K562 (cell line): ENCODE measurements around the gene HSD17B12. TPM values are rescaled to one million over a fixed set of nuclear protein-coding genes. Genes with fewer than 3 reads are reported as not detected.
A peak's percentile ranks its signal among the peaks of the same experiment; 100 is the strongest.

Source experiments
- CEBPB ChIP-seq: fragments of 450-650 bp; IDR thresholded peaks from 2 replicates; pipeline ENCODE4 v1.6.1; 2016; ENCODE audit warnings: missing genetic modification characterization, missing compliant biosample characterization
- EHMT2 ChIP-seq: fragments of 450-650 bp; IDR thresholded peaks from 2 replicates; pipeline ENCODE4 v1.6.1; 2018; ENCODE audit warnings: antibody characterized with exemption
- EP300 ChIP-seq: IDR thresholded peaks from 2 replicates; pipeline ENCODE4 v1.6.1; 2012; ENCODE audit warnings: low read length, improper control_type of control experiment
- HMG20B ChIP-seq: fragments of 250-450 bp; sonication (Bioruptor Pico); IDR thresholded peaks from 2 replicates; pipeline ENCODE4 v1.5.0; 2021; ENCODE audit warnings: mild to moderate bottlenecking
- KDM4B ChIP-seq, 2 experiments: fragments of 450-650 bp in 1 of 2; sonication (generic) in 1 of 2; IDR thresholded peaks; 2 replicates each; pipeline ENCODE4 v1.6.1; 2016 to 2017; ENCODE audit warnings: borderline replicate concordance in 2 of 2, antibody characterized with exemption in 1 of 2, low read depth in 1 of 2, mild to moderate bottlenecking in 1 of 2
- KDM5B ChIP-seq: fragments of 200-600 bp; sonication (generic); IDR thresholded peaks from 2 replicates; pipeline ENCODE4 v1.6.1; 2012; ENCODE audit warnings: low read depth, mild to moderate bottlenecking, moderate library complexity, low read length, control low read depth, inconsistent platforms; ENCODE audit not compliant: insufficient replicate concordance
- MCM7 ChIP-seq, 2 experiments: fragments of 450-650 bp; IDR thresholded peaks; 2 replicates each; pipeline ENCODE4 v1.6.1; 2016 to 2018
- MEIS2 ChIP-seq: fragments of 450-650 bp; IDR thresholded peaks from 2 replicates; pipeline ENCODE4 v1.6.1; 2014; ENCODE audit warnings: mild to moderate bottlenecking; ENCODE audit not compliant: partially characterized antibody
- NBN ChIP-seq: fragments of 450-650 bp; IDR thresholded peaks from 2 replicates; pipeline ENCODE4 v1.6.1; 2016; ENCODE audit warnings: low read depth, mild to moderate bottlenecking
- NCOA4 ChIP-seq: fragments of 450-650 bp; IDR thresholded peaks from 2 replicates; pipeline ENCODE4 v1.6.1; 2018; ENCODE audit warnings: mild to moderate bottlenecking; ENCODE audit not compliant: partially characterized antibody
- RCOR1 ChIP-seq, 2 experiments: IDR thresholded peaks; 2 replicates each; pipeline ENCODE4 v1.6.1; 2012; ENCODE audit warnings: low read depth in 2 of 2, low read length in 2 of 2, borderline replicate concordance in 1 of 2, improper control_type of control experiment in 1 of 2
- SIN3A ChIP-seq, 2 experiments: fragments of 150-350 bp in 1 of 2; IDR thresholded peaks; 2 replicates each; pipeline ENCODE4 v1.6.1; 2011 to 2016; ENCODE audit warnings: borderline replicate concordance in 2 of 2, low read depth in 2 of 2, low read length in 2 of 2, mild to moderate bottlenecking in 2 of 2, moderate library complexity in 2 of 2; ENCODE audit not compliant: control insufficient read depth in 1 of 2
- ZKSCAN8 ChIP-seq: fragments of 200-800 bp; sonication (Bioruptor generic); IDR thresholded peaks from 2 replicates; pipeline ENCODE4 v1.6.1; 2016; ENCODE audit warnings: missing genetic modification characterization, missing compliant biosample characterization
- ZNF232 ChIP-seq: sonication (generic); formaldehyde crosslinking; IDR thresholded peaks from 2 replicates; pipeline ENCODE4 v1.8.0; 2022; ENCODE audit warnings: mild to moderate bottlenecking, missing genetic modification reagents
- ZNF263 ChIP-seq: sonication (generic); formaldehyde crosslinking; IDR thresholded peaks from 2 replicates; pipeline ENCODE4 v1.8.0; 2022; ENCODE audit warnings: mild to moderate bottlenecking, missing genetic modification reagents, borderline replicate concordance
- ZNF3 ChIP-seq: fragments of 250-450 bp; sonication (Bioruptor Pico); IDR thresholded peaks from 2 replicates; pipeline ENCODE4 v1.5.0; 2021; ENCODE audit warnings: mild to moderate bottlenecking, moderate library complexity
- ZNF316 ChIP-seq: fragments of 450-650 bp; IDR thresholded peaks from 2 replicates; pipeline ENCODE4 v1.6.1; 2016
- polyA plus RNA-seq, 8 experiments: library from polyadenylated mRNA; depleted of rRNA in 4 of 8; stranded (reverse) in 5 of 8; unstranded in 3 of 8; fragments of >200 nt; fragmentation: Nextera tagmentation in 2 of 8; fragmentation: Illumina TruSeq in 1 of 8; extraction: Ambion mirVana in 2 of 8; extraction: Trizol in 1 of 8; gene quantifications; 2 replicates each; pipeline versions ENCODE4 v1.2.1 to v1.2.3, GENCODE V29; 2011 to 2014; ENCODE audit warnings: inconsistent platforms in 1 of 8, missing spikeins in 1 of 8
- total RNA-seq, 7 experiments: library from RNA; depleted of rRNA in 6 of 7; stranded (reverse); fragments of >200 nt in 6 of 7; fragmentation: Illumina TruSeq in 2 of 7; extraction: Trizol in 2 of 7; gene quantifications; 2 replicates each; pipeline versions ENCODE4 v1.2.1 to v1.2.3, GENCODE V29; 2011 to 2021; ENCODE audit warnings: low replicate concordance in 1 of 7
- TF ChIP-seq, protein P1 (sequence below): fragments of 250-450 bp; sonication (Bioruptor Pico); IDR thresholded peaks from 2 replicates; pipeline ENCODE4 v1.4.0; 2020; ENCODE audit warnings: mild to moderate bottlenecking
- TF ChIP-seq, protein P2 (sequence below): fragments of 250-450 bp; sonication (Bioruptor Pico); IDR thresholded peaks from 2 replicates; pipeline ENCODE4 v1.9.0; 2021; ENCODE audit warnings: mild to moderate bottlenecking, inconsistent platforms
- TF ChIP-seq, protein P3 (sequence below): fragments of 250-450 bp; sonication (Bioruptor Pico); IDR thresholded peaks from 2 replicates; pipeline ENCODE4 v1.8.0; 2022; ENCODE audit warnings: inconsistent platforms, mild to moderate bottlenecking, moderate library complexity, borderline replicate concordance
- TF ChIP-seq, protein P4 (sequence below): conservative IDR thresholded peaks from 2 replicates; pipeline ENCODE4 v1.6.1; 2011; ENCODE audit warnings: low read depth, mild to moderate bottlenecking, low read length; ENCODE audit not compliant: control insufficient read depth

The HSD17B12 gene
- total and polyA plus RNA-seq, 9 of the 15 experiments (the other 6 are each of a cell fraction or from before 2014, with no cell fraction given), result 9.1 to 34.5 (median 23.3) TPM

DNA sequence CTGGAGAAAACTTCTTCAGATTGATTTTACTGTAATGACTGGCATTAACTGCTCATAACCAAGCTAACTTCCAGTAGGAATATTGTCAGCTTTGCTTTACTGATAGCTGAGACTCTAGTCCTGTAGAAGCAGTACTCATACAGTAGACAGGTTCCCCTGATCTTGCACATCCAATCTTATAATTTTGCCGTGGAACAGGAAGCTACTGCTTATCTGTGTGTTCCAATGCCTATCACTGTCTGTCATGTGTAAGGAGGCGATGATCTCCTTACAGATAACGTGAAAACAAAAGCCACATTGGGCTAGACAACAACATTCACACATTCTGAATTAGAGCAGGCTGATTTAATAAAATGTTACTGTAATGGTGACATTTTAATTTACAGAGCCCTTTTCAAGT is 13.2 kb downstream of the HSD17B12 start (continued):
- TF ChIP-seq, protein P1, sequence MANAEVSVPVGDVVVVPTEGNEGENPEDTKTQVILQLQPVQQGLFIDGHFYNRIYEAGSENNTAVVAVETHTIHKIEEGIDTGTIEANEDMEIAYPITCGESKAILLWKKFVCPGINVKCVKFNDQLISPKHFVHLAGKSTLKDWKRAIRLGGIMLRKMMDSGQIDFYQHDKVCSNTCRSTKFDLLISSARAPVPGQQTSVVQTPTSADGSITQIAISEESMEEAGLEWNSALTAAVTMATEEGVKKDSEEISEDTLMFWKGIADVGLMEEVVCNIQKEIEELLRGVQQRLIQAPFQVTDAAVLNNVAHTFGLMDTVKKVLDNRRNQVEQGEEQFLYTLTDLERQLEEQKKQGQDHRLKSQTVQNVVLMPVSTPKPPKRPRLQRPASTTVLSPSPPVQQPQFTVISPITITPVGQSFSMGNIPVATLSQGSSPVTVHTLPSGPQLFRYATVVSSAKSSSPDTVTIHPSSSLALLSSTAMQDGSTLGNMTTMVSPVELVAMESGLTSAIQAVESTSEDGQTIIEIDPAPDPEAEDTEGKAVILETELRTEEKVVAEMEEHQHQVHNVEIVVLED, result 0 out of 2 replicates have a peak, but pooled peaks have one; percentile 35
- TF ChIP-seq, protein P2, sequence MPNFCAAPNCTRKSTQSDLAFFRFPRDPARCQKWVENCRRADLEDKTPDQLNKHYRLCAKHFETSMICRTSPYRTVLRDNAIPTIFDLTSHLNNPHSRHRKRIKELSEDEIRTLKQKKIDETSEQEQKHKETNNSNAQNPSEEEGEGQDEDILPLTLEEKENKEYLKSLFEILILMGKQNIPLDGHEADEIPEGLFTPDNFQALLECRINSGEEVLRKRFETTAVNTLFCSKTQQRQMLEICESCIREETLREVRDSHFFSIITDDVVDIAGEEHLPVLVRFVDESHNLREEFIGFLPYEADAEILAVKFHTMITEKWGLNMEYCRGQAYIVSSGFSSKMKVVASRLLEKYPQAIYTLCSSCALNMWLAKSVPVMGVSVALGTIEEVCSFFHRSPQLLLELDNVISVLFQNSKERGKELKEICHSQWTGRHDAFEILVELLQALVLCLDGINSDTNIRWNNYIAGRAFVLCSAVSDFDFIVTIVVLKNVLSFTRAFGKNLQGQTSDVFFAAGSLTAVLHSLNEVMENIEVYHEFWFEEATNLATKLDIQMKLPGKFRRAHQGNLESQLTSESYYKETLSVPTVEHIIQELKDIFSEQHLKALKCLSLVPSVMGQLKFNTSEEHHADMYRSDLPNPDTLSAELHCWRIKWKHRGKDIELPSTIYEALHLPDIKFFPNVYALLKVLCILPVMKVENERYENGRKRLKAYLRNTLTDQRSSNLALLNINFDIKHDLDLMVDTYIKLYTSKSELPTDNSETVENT, result no peak
- TF ChIP-seq NBN (peak; percentile 63; the same call in 1 of the 2 replicates), MEIS2 (peak; percentile 82), KDM5B (no peak), ZNF3 (CRISPR knock-in tag) (no peak), CEBPB (no peak), ZKSCAN8 (CRISPR knock-in tag) (no peak), HMG20B (CRISPR knock-in tag) (no peak), EP300 (peak; percentile 91), KDM4B (IDR thresholded peaks at IDR 0.05; ENCODE audit: borderline replicate concordance in 2 of 2, low read depth in 1 of 2) (no peak), EHMT2 (no peak), ZNF232 (no peak), SIN3A (IDR thresholded peaks at IDR 0.05; ENCODE audit: borderline replicate concordance in 2 of 2, control insufficient read depth in 1 of 2, low read depth in 2 of 2, low read length in 2 of 2) (no peak), MCM7 (IDR thresholded peaks at IDR 0.05) (no peak), NCOA4 (no peak), ZNF316 (no peak), RCOR1 (IDR thresholded peaks at IDR 0.05; ENCODE audit: borderline replicate concordance in 1 of 2, low read depth in 2 of 2, low read length in 2 of 2) (peak in 1 of 2 experiments; percentile 92; a peak in 3 of 4 replicates), ZNF263 (CRISPR knock-in tag) (no peak)
- TF ChIP-seq, protein P3, sequence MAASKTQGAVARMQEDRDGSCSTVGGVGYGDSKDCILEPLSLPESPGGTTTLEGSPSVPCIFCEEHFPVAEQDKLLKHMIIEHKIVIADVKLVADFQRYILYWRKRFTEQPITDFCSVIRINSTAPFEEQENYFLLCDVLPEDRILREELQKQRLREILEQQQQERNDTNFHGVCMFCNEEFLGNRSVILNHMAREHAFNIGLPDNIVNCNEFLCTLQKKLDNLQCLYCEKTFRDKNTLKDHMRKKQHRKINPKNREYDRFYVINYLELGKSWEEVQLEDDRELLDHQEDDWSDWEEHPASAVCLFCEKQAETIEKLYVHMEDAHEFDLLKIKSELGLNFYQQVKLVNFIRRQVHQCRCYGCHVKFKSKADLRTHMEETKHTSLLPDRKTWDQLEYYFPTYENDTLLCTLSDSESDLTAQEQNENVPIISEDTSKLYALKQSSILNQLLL (CRISPR knock-in tag), result no peak
- TF ChIP-seq, protein P4, sequence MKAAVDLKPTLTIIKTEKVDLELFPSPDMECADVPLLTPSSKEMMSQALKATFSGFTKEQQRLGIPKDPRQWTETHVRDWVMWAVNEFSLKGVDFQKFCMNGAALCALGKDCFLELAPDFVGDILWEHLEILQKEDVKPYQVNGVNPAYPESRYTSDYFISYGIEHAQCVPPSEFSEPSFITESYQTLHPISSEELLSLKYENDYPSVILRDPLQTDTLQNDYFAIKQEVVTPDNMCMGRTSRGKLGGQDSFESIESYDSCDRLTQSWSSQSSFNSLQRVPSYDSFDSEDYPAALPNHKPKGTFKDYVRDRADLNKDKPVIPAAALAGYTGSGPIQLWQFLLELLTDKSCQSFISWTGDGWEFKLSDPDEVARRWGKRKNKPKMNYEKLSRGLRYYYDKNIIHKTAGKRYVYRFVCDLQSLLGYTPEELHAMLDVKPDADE, result no peak
